Measurements from ENCODE around the gene MFGE8. TPM values are rescaled to one million over a fixed set of nuclear protein-coding genes. Genes with fewer than 3 reads are reported as not detected.

The MFGE8 gene
- total and polyA plus RNA-seq, 4 donors: 78.6 to 135 (median 96.1) TPM

- peak overlapping the region in 1 of 2 donors; percentile 38 for H3K27ac ChIP-seq (ENCODE audit: low read depth in 1 of 2, low read length in 1 of 2)
- no peak overlapping the region for H3K4me3 ChIP-seq
- no peak for DNase-seq
Measured at GRCh38 chr15:88909956-88910831, 3.0 kb downstream of the MFGE8 start.

GRCh38 chr15:88908697-88909621 is 4.2 kb downstream of the MFGE8 start:
- ATAC-seq (ENCODE audit: insufficient read depth, low FRiP score): no peak
- Histone ChIP-seq H3K9ac (ENCODE audit: insufficient read depth in 1 of 2, low read length in 2 of 2) (no peak overlapping the region), H3K4me1 (ENCODE audit: control insufficient read depth in 5 of 5, insufficient read depth in 5 of 5, low read length in 5 of 5) (peaks cover 0 to 12% (median 7%) of the 10 kb centered on the region in 5 donors), H3K9me3 (ENCODE audit: control insufficient read depth in 4 of 4, insufficient read depth in 3 of 4, low read length in 3 of 4) (no peaks in the 10 kb centered on the region), H3K36me3 (ENCODE audit: control insufficient read depth in 4 of 4, insufficient read depth in 4 of 4, low read length in 4 of 4) (peaks cover 0 to 29% (median 20%) of the 10 kb centered on the region in 4 donors), H3K4me3 (no peak overlapping the region), H3K27me3 (ENCODE audit: control insufficient read depth in 3 of 3, insufficient read depth in 3 of 3, low read length in 2 of 3) (no peaks in the 10 kb centered on the region), H3K27ac (ENCODE audit: low read depth in 1 of 2, low read length in 1 of 2) (peak overlapping the region in 1 of 2 donors; percentile 27)
- WGBS, 2 donors: 93 to 94% methylated on average over 16 of the region's 16 CpGs
- DNase-seq: no peak
- no peak for TF ChIP-seq CTCF (IDR thresholded peaks at IDR 0.05; ENCODE audit: control extremely low read depth, extremely low read depth)

More at GRCh38 chr15:88909956-88910831, 3.0 kb downstream of the MFGE8 start:
- peaks cover 0 to 12% (median 7%) of the 10 kb centered on the region in 5 donors for H3K4me1 ChIP-seq (ENCODE audit: control insufficient read depth in 5 of 5, insufficient read depth in 5 of 5, low read length in 5 of 5)
- 83 to 88% methylated on average over 12 of the region's 12 CpGs for WGBS, 2 donors
- H3K36me3 ChIP-seq (ENCODE audit: control insufficient read depth in 4 of 4, insufficient read depth in 4 of 4, low read length in 4 of 4): peaks cover 0 to 25% (median 17%) of the 10 kb centered on the region in 4 donors
- ATAC-seq (ENCODE audit: insufficient read depth, low FRiP score): no peak
- TF ChIP-seq CTCF (IDR thresholded peaks at IDR 0.05; ENCODE audit: control extremely low read depth, extremely low read depth): no peak
- no peaks in the 10 kb centered on the region for H3K27me3 ChIP-seq (ENCODE audit: control insufficient read depth in 3 of 3, insufficient read depth in 3 of 3, low read length in 2 of 3)
- no peaks in the 10 kb centered on the region for H3K9me3 ChIP-seq (ENCODE audit: control insufficient read depth in 4 of 4, insufficient read depth in 3 of 4, low read length in 3 of 4)
- no peak overlapping the region for H3K9ac ChIP-seq (ENCODE audit: insufficient read depth in 1 of 2, low read length in 2 of 2)

- 92 to 96% methylated on average over 12 of the region's 12 CpGs for WGBS, 2 donors
- no peak for DNase-seq
- Histone ChIP-seq H3K36me3 (ENCODE audit: control insufficient read depth in 4 of 4, insufficient read depth in 4 of 4, low read length in 4 of 4) (peaks cover 0 to 32% (median 22%) of the 10 kb centered on the region in 4 donors), H3K9me3 (ENCODE audit: control insufficient read depth in 4 of 4, insufficient read depth in 3 of 4, low read length in 3 of 4) (no peaks in the 10 kb centered on the region), H3K9ac (ENCODE audit: insufficient read depth in 1 of 2, low read length in 2 of 2) (no peak overlapping the region), H3K27ac (ENCODE audit: low read depth in 1 of 2, low read length in 1 of 2) (no peak overlapping the region), H3K4me3 (no peak overlapping the region), H3K4me1 (ENCODE audit: control insufficient read depth in 5 of 5, insufficient read depth in 5 of 5, low read length in 5 of 5) (peaks cover 0 to 12% (median 7%) of the 10 kb centered on the region in 5 donors), H3K27me3 (ENCODE audit: control insufficient read depth in 3 of 3, insufficient read depth in 3 of 3, low read length in 2 of 3) (no peaks in the 10 kb centered on the region)
- no peak for TF ChIP-seq CTCF (IDR thresholded peaks at IDR 0.05; ENCODE audit: control extremely low read depth, extremely low read depth)
- no peak for ATAC-seq (ENCODE audit: insufficient read depth, low FRiP score)
Measured at GRCh38 chr15:88908123-88908522, 5.1 kb downstream of the MFGE8 start.
